WTC11 (cell line): ENCODE results near the gene ZDHHC19. TPM values are rescaled to one million over a fixed set of nuclear protein-coding genes. Genes with fewer than 3 reads are reported as not detected.

Source experiments
- ATAC-seq: fragments of 200-7000 bp; cut with Tn5 transposase; 2 replicates; pipeline ENCODE4 v1.10.0; 2021; ENCODE audit warnings: mild to moderate bottlenecking, moderate library complexity
- CTCF ChIA-PET: fragments of 300-600 bp; sonication (Branson Sonifier 250); formaldehyde crosslinking; loops from one replicate; lab custom pipeline; 2021; ENCODE audit warnings: antibody characterized with exemption; lab: Charles Lee
- POLR2A ChIA-PET: fragments of 350-600 bp; sonication (Branson Sonifier 250); formaldehyde crosslinking; loops from one replicate; lab custom pipeline; 2021; ENCODE audit warnings: antibody characterized with exemption; lab: Charles Lee
- DNase-seq: peaks from one replicate; pipeline ENCODE4 v3.0.0; 2021; ENCODE audit warnings: low spot score
- H3K27ac Mint-ChIP-seq: 2 replicates; pipeline ENCODE4 v1.8.0; 2021; ENCODE audit warnings: mixed read lengths
- H3K27me3 Mint-ChIP-seq: 2 replicates; pipeline ENCODE4 v1.8.0; 2021; ENCODE audit warnings: low read depth, mild to moderate bottlenecking, moderate library complexity, mixed read lengths
- H3K36me3 Mint-ChIP-seq: 2 replicates; pipeline ENCODE4 v1.8.0; 2021; ENCODE audit warnings: mixed read lengths
- H3K4me1 Mint-ChIP-seq: 2 replicates; pipeline ENCODE4 v1.8.0; 2022; ENCODE audit warnings: mixed read lengths
- H3K4me3 Mint-ChIP-seq: 2 replicates; pipeline ENCODE4 v1.8.0; 2021; ENCODE audit warnings: mild to moderate bottlenecking, moderate library complexity, mixed read lengths
- H3K9me3 Mint-ChIP-seq: 2 replicates; pipeline ENCODE4 v1.8.0; 2021; ENCODE audit warnings: mixed read lengths
- AR ChIP-seq: fragments of 250-450 bp; sonication (Bioruptor Pico); IDR thresholded peaks from 2 replicates; pipeline ENCODE4 v1.9.0; 2021; ENCODE audit warnings: mild to moderate bottlenecking
- ATF2 ChIP-seq: sonication (generic); formaldehyde crosslinking; IDR thresholded peaks from 2 replicates; pipeline ENCODE4 v1.8.1; 2022; ENCODE audit warnings: low read depth, missing genetic modification reagents, borderline replicate concordance
- GRHL2 ChIP-seq: fragments of 250-450 bp; sonication (Bioruptor Pico); IDR thresholded peaks from 2 replicates; pipeline ENCODE4 v1.8.0; 2022; ENCODE audit warnings: mild to moderate bottlenecking, moderate library complexity; ENCODE audit not compliant: insufficient replicate concordance, severe bottlenecking
- NFATC4 ChIP-seq: fragments of 250-450 bp; sonication (Bioruptor Pico); IDR thresholded peaks from 2 replicates; pipeline ENCODE4 v1.9.0; 2021; ENCODE audit warnings: mild to moderate bottlenecking
- SMAD3 ChIP-seq: sonication (generic); formaldehyde crosslinking; IDR thresholded peaks from 2 replicates; pipeline ENCODE4 v1.8.0; 2022; ENCODE audit warnings: missing genetic modification reagents, mild to moderate bottlenecking, borderline replicate concordance
- SOX15 ChIP-seq: fragments of 250-450 bp; sonication (Bioruptor Pico); IDR thresholded peaks from 2 replicates; pipeline ENCODE4 v1.9.0; 2021; ENCODE audit warnings: mild to moderate bottlenecking
- TEAD1 ChIP-seq: sonication (generic); formaldehyde crosslinking; IDR thresholded peaks from 2 replicates; pipeline ENCODE4 v1.8.0; 2022; ENCODE audit warnings: mild to moderate bottlenecking, missing genetic modification reagents
- TEAD4 ChIP-seq: sonication (generic); formaldehyde crosslinking; IDR thresholded peaks from 2 replicates; pipeline ENCODE4 v1.8.0; 2022; ENCODE audit warnings: mild to moderate bottlenecking, missing genetic modification reagents
- ZMAT4 ChIP-seq: fragments of 250-450 bp; sonication (Bioruptor Pico); IDR thresholded peaks from 2 replicates; pipeline ENCODE4 v1.9.0; 2021; ENCODE audit warnings: mild to moderate bottlenecking
- total RNA-seq: library from RNA; stranded (reverse); gene quantifications from 3 replicates; pipeline ENCODE4 v1.2.3, GENCODE V29; 2021
- TF ChIP-seq, protein P1 (sequence below): sonication (generic); formaldehyde crosslinking; IDR thresholded peaks from 2 replicates; pipeline ENCODE4 v1.8.1; 2022; ENCODE audit warnings: mild to moderate bottlenecking, missing genetic modification reagents, moderate library complexity, borderline replicate concordance
- TF ChIP-seq, protein P2 (sequence below): fragments of 200-600 bp; IDR thresholded peaks from 2 replicates; pipeline ENCODE4 v1.8.0; 2022; ENCODE audit warnings: antibody characterized with exemption
- TF ChIP-seq, protein P3 (sequence below): sonication (generic); formaldehyde crosslinking; conservative IDR thresholded peaks from 2 replicates; pipeline ENCODE4 v1.8.1; 2022; ENCODE audit warnings: mild to moderate bottlenecking, missing genetic modification reagents

The ZDHHC19 gene
- total RNA-seq, 1 experiment from 2014 or later, result 4.4 TPM

- TF ChIP-seq AR (CRISPR knock-in tag) (no peak), TEAD4 (CRISPR knock-in tag) (no peak), NFATC4 (CRISPR knock-in tag) (no peak)
- TF ChIP-seq, protein P1, sequence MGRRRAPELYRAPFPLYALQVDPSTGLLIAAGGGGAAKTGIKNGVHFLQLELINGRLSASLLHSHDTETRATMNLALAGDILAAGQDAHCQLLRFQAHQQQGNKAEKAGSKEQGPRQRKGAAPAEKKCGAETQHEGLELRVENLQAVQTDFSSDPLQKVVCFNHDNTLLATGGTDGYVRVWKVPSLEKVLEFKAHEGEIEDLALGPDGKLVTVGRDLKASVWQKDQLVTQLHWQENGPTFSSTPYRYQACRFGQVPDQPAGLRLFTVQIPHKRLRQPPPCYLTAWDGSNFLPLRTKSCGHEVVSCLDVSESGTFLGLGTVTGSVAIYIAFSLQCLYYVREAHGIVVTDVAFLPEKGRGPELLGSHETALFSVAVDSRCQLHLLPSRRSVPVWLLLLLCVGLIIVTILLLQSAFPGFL (CRISPR knock-in tag), result no peak
These were observed 7.4 kb downstream of the ZDHHC19 start (continued) for GRCh38 chr3:196203846-196204245.

- H3K4me3 Mint-ChIP-seq, result no peak overlapping the region
- H3K27ac Mint-ChIP-seq, result no peak overlapping the region
These were observed 8.7 kb downstream of the ZDHHC19 start for GRCh38 chr3:196202516-196202970.

More at GRCh38 chr3:196202516-196202970, 8.7 kb downstream of the ZDHHC19 start:
- H3K36me3 Mint-ChIP-seq, result no peaks in the 10 kb centered on the region
- CTCF ChIA-PET, result no interaction called here
- POLR2A ChIA-PET, result no interaction called here
- no peak for TF ChIP-seq GRHL2 (CRISPR knock-in tag)
- no peak for TF ChIP-seq ATF2
- TF ChIP-seq ZMAT4 (CRISPR knock-in tag), result no peak
- TF ChIP-seq TEAD1, result no peak
- TF ChIP-seq SMAD3 (CRISPR knock-in tag), result no peak
- TF ChIP-seq SOX15 (CRISPR knock-in tag), result no peak
- TF ChIP-seq, protein P2, sequence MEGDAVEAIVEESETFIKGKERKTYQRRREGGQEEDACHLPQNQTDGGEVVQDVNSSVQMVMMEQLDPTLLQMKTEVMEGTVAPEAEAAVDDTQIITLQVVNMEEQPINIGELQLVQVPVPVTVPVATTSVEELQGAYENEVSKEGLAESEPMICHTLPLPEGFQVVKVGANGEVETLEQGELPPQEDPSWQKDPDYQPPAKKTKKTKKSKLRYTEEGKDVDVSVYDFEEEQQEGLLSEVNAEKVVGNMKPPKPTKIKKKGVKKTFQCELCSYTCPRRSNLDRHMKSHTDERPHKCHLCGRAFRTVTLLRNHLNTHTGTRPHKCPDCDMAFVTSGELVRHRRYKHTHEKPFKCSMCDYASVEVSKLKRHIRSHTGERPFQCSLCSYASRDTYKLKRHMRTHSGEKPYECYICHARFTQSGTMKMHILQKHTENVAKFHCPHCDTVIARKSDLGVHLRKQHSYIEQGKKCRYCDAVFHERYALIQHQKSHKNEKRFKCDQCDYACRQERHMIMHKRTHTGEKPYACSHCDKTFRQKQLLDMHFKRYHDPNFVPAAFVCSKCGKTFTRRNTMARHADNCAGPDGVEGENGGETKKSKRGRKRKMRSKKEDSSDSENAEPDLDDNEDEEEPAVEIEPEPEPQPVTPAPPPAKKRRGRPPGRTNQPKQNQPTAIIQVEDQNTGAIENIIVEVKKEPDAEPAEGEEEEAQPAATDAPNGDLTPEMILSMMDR, result no peak
- TF ChIP-seq, protein P3, sequence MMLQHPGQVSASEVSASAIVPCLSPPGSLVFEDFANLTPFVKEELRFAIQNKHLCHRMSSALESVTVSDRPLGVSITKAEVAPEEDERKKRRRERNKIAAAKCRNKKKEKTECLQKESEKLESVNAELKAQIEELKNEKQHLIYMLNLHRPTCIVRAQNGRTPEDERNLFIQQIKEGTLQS (CRISPR knock-in tag), result no peak
- TF ChIP-seq AR (CRISPR knock-in tag), result no peak
- ATAC-seq, result no peak
- peaks cover 23% of the 10 kb centered on the region for H3K27me3 Mint-ChIP-seq
- 0 out of 2 replicates have a peak, but pooled peaks cover 2% of the 10 kb centered on the region for H3K4me1 Mint-ChIP-seq
- no peak for DNase-seq
- peaks cover 4% of the 10 kb centered on the region; the same call in 1 of the 2 replicates for H3K9me3 Mint-ChIP-seq
